Activated CD4-positive, alpha-beta T cell treated with anti-CD3 and anti-CD28 coated beads, Interleukin-2, amount 10 ng/mL, durations not matched to agents 24 days and 14 days (primary cell): ENCODE measurements around the gene CDHR5. TPM values are rescaled to one million over a fixed set of nuclear protein-coding genes. Genes with fewer than 3 reads are reported as not detected.
"Not testable (repeated sequence)": the region's sequence is repeated elsewhere in the genome, so short reads cannot be mapped to it uniquely, and the experiment has no call there.

Experiments used
- DNase-seq: peaks from one replicate; pipeline ENCODE4 v3.0.0; 2022
- H3K27ac Mint-ChIP-seq: one replicate; pipeline ENCODE4 v1.8.0; 2022; ENCODE audit warnings: mild to moderate bottlenecking, mixed read lengths
- H3K27me3 Mint-ChIP-seq: one replicate; pipeline ENCODE4 v1.8.0; 2022; ENCODE audit warnings: mixed read lengths
- H3K36me3 Mint-ChIP-seq: one replicate; pipeline ENCODE4 v1.8.0; 2022; ENCODE audit warnings: low read depth, mild to moderate bottlenecking, mixed read lengths
- H3K4me1 Mint-ChIP-seq: one replicate; pipeline ENCODE4 v1.8.0; 2021; ENCODE audit warnings: mixed read lengths
- H3K4me3 Mint-ChIP-seq: one replicate; pipeline ENCODE4 v1.8.0; 2022; ENCODE audit warnings: mild to moderate bottlenecking, moderate library complexity, mixed read lengths
- H3K9me3 Mint-ChIP-seq: one replicate; pipeline ENCODE4 v1.8.0; 2021; ENCODE audit warnings: mixed read lengths
- intact Hi-C: fragments of 100-400 bp; cut with micrococcal nuclease; formaldehyde crosslinking; loops from one replicate; pipeline ENCODE4 v1.15.1; 2023
- total RNA-seq: library from RNA; stranded (reverse); gene quantifications from 2 replicates; pipeline ENCODE4 v1.2.3, GENCODE V29; 2022

CDHR5 gene
- total RNA-seq, 1 donor from 2014 or later = not detected

- Mint-ChIP-seq H3K27ac (no peak overlapping the region), H3K27me3 (no peaks in the 10 kb centered on the region), H3K4me3 (no peak overlapping the region), H3K4me1 (no peaks in the 10 kb centered on the region), H3K9me3 (no peaks in the 10 kb centered on the region), H3K36me3 (peaks cover 27% of the 10 kb centered on the region)
- no peak for DNase-seq
- intact Hi-C loops = no loop called here
Measured at GRCh38 chr11:655036-655726, 30.4 kb upstream of the CDHR5 start.

- H3K36me3 Mint-ChIP-seq = peaks cover 28% of the 10 kb centered on the region
- H3K27me3 Mint-ChIP-seq, H3K27ac Mint-ChIP-seq, H3K9me3 Mint-ChIP-seq, H3K4me1 Mint-ChIP-seq, DNase-seq, intact Hi-C loops, H3K4me3 Mint-ChIP-seq: not testable (repeated sequence)
Measured at GRCh38 chr11:654444-654843, 29.7 kb upstream of the CDHR5 start.

- Mint-ChIP-seq H3K27ac (no peak overlapping the region), H3K9me3 (no peaks in the 10 kb centered on the region), H3K4me1 (no peaks in the 10 kb centered on the region), H3K27me3 (no peaks in the 10 kb centered on the region), H3K36me3 (peaks cover 28% of the 10 kb centered on the region), H3K4me3 (no peak overlapping the region)
- intact Hi-C loops = no loop called here
- DNase-seq = no peak
Measured at GRCh38 chr11:653837-654236, 29.1 kb upstream of the CDHR5 start.

- H3K4me3 Mint-ChIP-seq, intact Hi-C loops, H3K27ac Mint-ChIP-seq, H3K9me3 Mint-ChIP-seq, DNase-seq, H3K4me1 Mint-ChIP-seq, H3K27me3 Mint-ChIP-seq: not testable (repeated sequence)
- H3K36me3 Mint-ChIP-seq = peaks cover 28% of the 10 kb centered on the region
Measured at GRCh38 chr11:653136-653535, 28.4 kb upstream of the CDHR5 start.

GRCh38 chr11:650482-650881 lies 25.7 kb upstream of the CDHR5 start:
- H3K4me3 Mint-ChIP-seq = no peak overlapping the region
- no peaks in the 10 kb centered on the region for H3K27me3 Mint-ChIP-seq
- no peak overlapping the region for H3K27ac Mint-ChIP-seq
- no peaks in the 10 kb centered on the region for H3K4me1 Mint-ChIP-seq
- intact Hi-C loops = no loop called here
- H3K36me3 Mint-ChIP-seq = peaks cover 26% of the 10 kb centered on the region
- no peak for DNase-seq
- no peaks in the 10 kb centered on the region for H3K9me3 Mint-ChIP-seq

- DNase-seq, H3K9me3 Mint-ChIP-seq, H3K27me3 Mint-ChIP-seq, H3K4me1 Mint-ChIP-seq, intact Hi-C loops, H3K27ac Mint-ChIP-seq, H3K4me3 Mint-ChIP-seq: not testable (repeated sequence)
- H3K36me3 Mint-ChIP-seq = peaks cover 19% of the 10 kb centered on the region
Measured at GRCh38 chr11:647672-648158, 23.0 kb upstream of the CDHR5 start.

- H3K36me3 Mint-ChIP-seq = peaks cover 11% of the 10 kb centered on the region
- H3K4me1 Mint-ChIP-seq = peaks cover 2% of the 10 kb centered on the region
- no peaks in the 10 kb centered on the region for H3K27me3 Mint-ChIP-seq
- no peak for DNase-seq
- H3K9me3 Mint-ChIP-seq = no peaks in the 10 kb centered on the region
- intact Hi-C loops = no loop called here
- no peak overlapping the region for H3K4me3 Mint-ChIP-seq
- H3K27ac Mint-ChIP-seq = no peak overlapping the region
Measured at GRCh38 chr11:646214-646613, 21.5 kb upstream of the CDHR5 start.

- no peaks in the 10 kb centered on the region for H3K9me3 Mint-ChIP-seq
- no peaks in the 10 kb centered on the region for H3K27me3 Mint-ChIP-seq
- peaks cover 2% of the 10 kb centered on the region for H3K4me1 Mint-ChIP-seq
Measured at GRCh38 chr11:645536-645935, 20.8 kb upstream of the CDHR5 start.

GRCh38 chr11:643849-644738 lies 19.3 kb upstream of the CDHR5 start:
- H3K27ac Mint-ChIP-seq = no peak overlapping the region
- H3K36me3 Mint-ChIP-seq = peaks cover 9% of the 10 kb centered on the region
- DNase-seq = no peak
- intact Hi-C loops = no loop called here
- no peaks in the 10 kb centered on the region for H3K9me3 Mint-ChIP-seq
- H3K27me3 Mint-ChIP-seq = peaks cover 3% of the 10 kb centered on the region
- H3K4me1 Mint-ChIP-seq = peaks cover 4% of the 10 kb centered on the region
- no peak overlapping the region for H3K4me3 Mint-ChIP-seq

More at GRCh38 chr11:645536-645935, 20.8 kb upstream of the CDHR5 start:
- no peak overlapping the region for H3K27ac Mint-ChIP-seq
- no peak for DNase-seq
- peaks cover 8% of the 10 kb centered on the region for H3K36me3 Mint-ChIP-seq
- intact Hi-C loops = no loop called here
- no peak overlapping the region for H3K4me3 Mint-ChIP-seq

- no peak overlapping the region for H3K4me3 Mint-ChIP-seq
- H3K27ac Mint-ChIP-seq = no peak overlapping the region
- H3K4me1 Mint-ChIP-seq = peaks cover 4% of the 10 kb centered on the region
- peaks cover 10% of the 10 kb centered on the region for H3K27me3 Mint-ChIP-seq
- H3K36me3 Mint-ChIP-seq = peaks cover 9% of the 10 kb centered on the region
- H3K9me3 Mint-ChIP-seq = no peaks in the 10 kb centered on the region
- intact Hi-C loops = no loop called here
- no peak for DNase-seq
Measured at GRCh38 chr11:643366-643765, 18.6 kb upstream of the CDHR5 start.

- intact Hi-C loops = no loop called here
- no peak overlapping the region for H3K4me3 Mint-ChIP-seq
- peaks cover 16% of the 10 kb centered on the region for H3K27me3 Mint-ChIP-seq
- DNase-seq = no peak
- peaks cover 7% of the 10 kb centered on the region for H3K36me3 Mint-ChIP-seq
- H3K4me1 Mint-ChIP-seq = peaks cover 8% of the 10 kb centered on the region
- no peak overlapping the region for H3K27ac Mint-ChIP-seq
- H3K9me3 Mint-ChIP-seq = no peaks in the 10 kb centered on the region
Measured at GRCh38 chr11:641806-642370, 17.1 kb upstream of the CDHR5 start.

- H3K27me3 Mint-ChIP-seq = peaks cover 27% of the 10 kb centered on the region
- H3K4me1 Mint-ChIP-seq = peaks cover 10% of the 10 kb centered on the region
- DNase-seq = no peak
- intact Hi-C loops = no loop called here
- peak overlapping the region; percentile 21 for H3K4me3 Mint-ChIP-seq
- H3K36me3 Mint-ChIP-seq = peaks cover 7% of the 10 kb centered on the region
- no peak overlapping the region for H3K27ac Mint-ChIP-seq
- H3K9me3 Mint-ChIP-seq = no peaks in the 10 kb centered on the region
Measured at GRCh38 chr11:640021-640706, 15.4 kb upstream of the CDHR5 start.

GRCh38 chr11:639332-639955 lies 14.7 kb upstream of the CDHR5 start:
- Mint-ChIP-seq H3K27me3 (peaks cover 27% of the 10 kb centered on the region), H3K36me3 (peaks cover 7% of the 10 kb centered on the region), H3K9me3 (no peaks in the 10 kb centered on the region), H3K4me3 (no peak overlapping the region), H3K4me1 (peaks cover 10% of the 10 kb centered on the region), H3K27ac (no peak overlapping the region)
- no peak for DNase-seq
- intact Hi-C loops = no loop called here
